Liver (tissue), 9 donors: ENCODE results near the gene SYK. TPM values are rescaled to one million over a fixed set of nuclear protein-coding genes. Genes with fewer than 3 reads are reported as not detected.

Source experiments
- DNase-seq: peaks from one replicate; pipeline ENCODE4 v3.0.0-alpha.2; 2017; ENCODE audit warnings: low spot score
- H3K27ac ChIP-seq, 2 donors: one replicate each; pipeline ENCODE4 v1.7.0; 2013; ENCODE audit warnings: inconsistent platforms in 2 of 2, low read length in 2 of 2, control low read depth in 1 of 2, low read depth in 1 of 2, mild to moderate bottlenecking in 1 of 2
- H3K27me3 ChIP-seq, 4 donors: one replicate each; pipeline versions ENCODE4 v1.6.1 to v1.7.0; 2013; ENCODE audit warnings: low read length in 3 of 4, inconsistent platforms in 1 of 4, mild to moderate bottlenecking in 1 of 4, moderate library complexity in 1 of 4; ENCODE audit not compliant: control insufficient read depth in 4 of 4, insufficient read depth in 4 of 4
- H3K36me3 ChIP-seq, 4 donors: one replicate each; pipeline versions ENCODE4 v1.6.1 to v1.7.0; 2013; ENCODE audit warnings: low read length in 3 of 4, mild to moderate bottlenecking in 3 of 4, low read depth in 1 of 4, moderate library complexity in 1 of 4; ENCODE audit not compliant: control insufficient read depth in 4 of 4, insufficient read depth in 3 of 4
- H3K4me1 ChIP-seq, 4 donors: one replicate each; pipeline versions ENCODE4 v1.6.1 to v1.7.0; 2013; ENCODE audit warnings: low read length in 3 of 4, mild to moderate bottlenecking in 3 of 4, moderate library complexity in 1 of 4; ENCODE audit not compliant: control insufficient read depth in 4 of 4, insufficient read depth in 4 of 4
- H3K4me3 ChIP-seq, 3 donors: one replicate each; pipeline versions ENCODE4 v1.6.1 to v1.7.0; 2013; ENCODE audit warnings: low read length in 3 of 3, control low read depth in 1 of 3, low read depth in 1 of 3, mild to moderate bottlenecking in 1 of 3
- H3K9ac ChIP-seq, 2 donors: one replicate each; pipeline ENCODE4 v1.7.0; 2013; ENCODE audit warnings: low read length in 2 of 2, mild to moderate bottlenecking in 2 of 2, moderate library complexity in 2 of 2, control low read depth in 1 of 2, low read depth in 1 of 2
- H3K9me3 ChIP-seq, 4 donors: one replicate each; pipeline versions ENCODE4 v1.6.1 to v1.7.0; 2013; ENCODE audit warnings: low read length in 3 of 4; ENCODE audit not compliant: control insufficient read depth in 4 of 4
- ATF3 ChIP-seq: IDR thresholded peaks from 2 replicates; pipeline ENCODE4 v1.6.1; 2016; ENCODE audit warnings: antibody characterized with exemption
- CTCF ChIP-seq: fragments of 150-350 bp; IDR thresholded peaks from 2 replicates; pipeline ENCODE4 v1.5.1; 2017; ENCODE audit warnings: improper control_type of control experiment, low read depth, low read length; ENCODE audit not compliant: missing input control
- EGR1 ChIP-seq, 2 donors: IDR thresholded peaks; 2 replicates each; pipeline ENCODE4 v1.6.1; 2016 to 2018; ENCODE audit warnings: antibody characterized with exemption in 2 of 2, low read depth in 2 of 2
- FOXA1 ChIP-seq: IDR thresholded peaks from 2 replicates; pipeline ENCODE4 v1.6.1; 2016; ENCODE audit warnings: antibody characterized with exemption
- FOXA2 ChIP-seq: IDR thresholded peaks from 2 replicates; pipeline ENCODE4 v1.6.1; 2016; ENCODE audit warnings: antibody characterized with exemption
- GABPA ChIP-seq, 2 donors: IDR thresholded peaks in 1 of 2; conservative IDR thresholded peaks in 1 of 2; 2 replicates each; pipeline ENCODE4 v1.6.1; 2016; ENCODE audit warnings: antibody characterized with exemption in 2 of 2, mild to moderate bottlenecking in 1 of 2, moderate library complexity in 1 of 2
- HNF4A ChIP-seq, 2 donors: conservative IDR thresholded peaks; 2 replicates each; pipeline ENCODE4 v1.6.1; 2016; ENCODE audit warnings: antibody characterized with exemption in 2 of 2, mild to moderate bottlenecking in 2 of 2
- HNF4G ChIP-seq: IDR thresholded peaks from 2 replicates; pipeline ENCODE4 v1.6.1; 2016; ENCODE audit warnings: antibody characterized with exemption
- JUND ChIP-seq, 2 donors: IDR thresholded peaks; 2 replicates each; pipeline ENCODE4 v1.6.1; 2016; ENCODE audit warnings: antibody characterized with exemption in 2 of 2
- NR2F2 ChIP-seq: IDR thresholded peaks from 2 replicates; pipeline ENCODE4 v1.6.1; 2016; ENCODE audit warnings: antibody characterized with exemption
- RAD21 ChIP-seq, 2 donors: IDR thresholded peaks; 2 replicates each; pipeline ENCODE4 v1.6.1; 2016; ENCODE audit warnings: antibody characterized with exemption in 2 of 2, mild to moderate bottlenecking in 2 of 2
- RXRA ChIP-seq, 2 donors: IDR thresholded peaks; 2 replicates each; pipeline ENCODE4 v1.6.1; 2017 to 2018; ENCODE audit warnings: antibody characterized with exemption in 2 of 2, mild to moderate bottlenecking in 1 of 2
- SP1 ChIP-seq: IDR thresholded peaks from 2 replicates; pipeline ENCODE4 v1.6.1; 2018; ENCODE audit warnings: antibody characterized with exemption, mild to moderate bottlenecking
- TAF1 ChIP-seq: conservative IDR thresholded peaks from 2 replicates; pipeline ENCODE4 v1.6.1; 2016; ENCODE audit warnings: antibody characterized with exemption, mild to moderate bottlenecking
- YY1 ChIP-seq: IDR thresholded peaks from 2 replicates; pipeline ENCODE4 v1.6.1; 2016; ENCODE audit warnings: antibody characterized with exemption, mild to moderate bottlenecking
- ZBTB33 ChIP-seq: IDR thresholded peaks from 2 replicates; pipeline ENCODE4 v1.6.1; 2016; ENCODE audit warnings: antibody characterized with exemption
- WGBS: extraction: QIAGEN DNeasy Blood & Tissue Kit; methylation state at CpG from one replicate; pipeline ENCODE4 v1.1.7; 2013; 5-methylcytosine and 5-hydroxymethylcytosine counted together
- polyA plus RNA-seq, 2 donors: library from polyadenylated mRNA; stranded (reverse) in 1 of 2; unstranded in 1 of 2; fragments of 200-250 nt in 1 of 2; fragments of >200 nt in 1 of 2; fragmentation: Nextera tagmentation in 1 of 2; extraction: Ambion mirVana in 1 of 2; gene quantifications; one replicate each; pipeline versions ENCODE4 v1.2.1 to v1.2.3, GENCODE V29; 2013 to 2015
- total RNA-seq, 2 donors: library from RNA; depleted of rRNA; stranded (reverse); fragments of >200 nt; gene quantifications; one replicate each; pipeline ENCODE4 v1.2.3, GENCODE V29; 2014
- TF ChIP-seq, protein P1 (sequence below): IDR thresholded peaks from 2 replicates; pipeline ENCODE4 v1.6.1; 2016; ENCODE audit warnings: antibody characterized with exemption, mild to moderate bottlenecking
- donor health status: healthy.
- donor health status: healthy.
- donor health status: healthy.
- donor health status: healthy.
- donor health status: healthy.

Gene SYK
- total and polyA plus RNA-seq, 4 donors: 2.0 to 15.4 (median 4.1) TPM

DNA sequence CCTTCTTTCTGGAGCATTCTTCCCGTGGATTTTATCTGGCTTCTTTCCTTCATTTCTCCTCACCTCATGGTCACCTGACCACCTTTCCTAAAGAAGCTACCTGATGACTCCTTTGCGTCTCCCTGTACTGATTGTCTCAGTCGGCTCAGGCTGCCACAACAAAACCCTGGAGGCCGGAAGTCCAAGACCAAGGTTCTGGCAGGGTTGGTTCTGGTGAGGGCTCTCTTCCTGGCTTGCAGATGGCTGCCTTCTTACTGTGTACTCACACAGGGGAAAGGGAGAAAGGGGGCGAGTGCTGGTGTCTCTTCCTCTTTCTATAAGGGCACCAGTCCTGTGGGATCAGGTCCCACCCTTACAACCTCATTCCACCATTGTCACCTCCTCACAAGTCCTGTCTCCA, 140.0 kb downstream of the SYK start:
- Histone ChIP-seq H3K9ac (no peak overlapping the region), H3K27me3 (no peaks in the 10 kb centered on the region), H3K27ac (no peak overlapping the region), H3K4me1 (no peaks in the 10 kb centered on the region), H3K9me3 (peaks cover 0 to 2% (median 0%) of the 10 kb centered on the region in 4 donors), H3K36me3 (no peaks in the 10 kb centered on the region), H3K4me3 (no peak overlapping the region)
- 87% methylated on average over 5 of the region's 5 CpGs for WGBS
- no peak for TF ChIP-seq RAD21 (IDR thresholded peaks at IDR 0.05)
- TF ChIP-seq, protein P1, sequence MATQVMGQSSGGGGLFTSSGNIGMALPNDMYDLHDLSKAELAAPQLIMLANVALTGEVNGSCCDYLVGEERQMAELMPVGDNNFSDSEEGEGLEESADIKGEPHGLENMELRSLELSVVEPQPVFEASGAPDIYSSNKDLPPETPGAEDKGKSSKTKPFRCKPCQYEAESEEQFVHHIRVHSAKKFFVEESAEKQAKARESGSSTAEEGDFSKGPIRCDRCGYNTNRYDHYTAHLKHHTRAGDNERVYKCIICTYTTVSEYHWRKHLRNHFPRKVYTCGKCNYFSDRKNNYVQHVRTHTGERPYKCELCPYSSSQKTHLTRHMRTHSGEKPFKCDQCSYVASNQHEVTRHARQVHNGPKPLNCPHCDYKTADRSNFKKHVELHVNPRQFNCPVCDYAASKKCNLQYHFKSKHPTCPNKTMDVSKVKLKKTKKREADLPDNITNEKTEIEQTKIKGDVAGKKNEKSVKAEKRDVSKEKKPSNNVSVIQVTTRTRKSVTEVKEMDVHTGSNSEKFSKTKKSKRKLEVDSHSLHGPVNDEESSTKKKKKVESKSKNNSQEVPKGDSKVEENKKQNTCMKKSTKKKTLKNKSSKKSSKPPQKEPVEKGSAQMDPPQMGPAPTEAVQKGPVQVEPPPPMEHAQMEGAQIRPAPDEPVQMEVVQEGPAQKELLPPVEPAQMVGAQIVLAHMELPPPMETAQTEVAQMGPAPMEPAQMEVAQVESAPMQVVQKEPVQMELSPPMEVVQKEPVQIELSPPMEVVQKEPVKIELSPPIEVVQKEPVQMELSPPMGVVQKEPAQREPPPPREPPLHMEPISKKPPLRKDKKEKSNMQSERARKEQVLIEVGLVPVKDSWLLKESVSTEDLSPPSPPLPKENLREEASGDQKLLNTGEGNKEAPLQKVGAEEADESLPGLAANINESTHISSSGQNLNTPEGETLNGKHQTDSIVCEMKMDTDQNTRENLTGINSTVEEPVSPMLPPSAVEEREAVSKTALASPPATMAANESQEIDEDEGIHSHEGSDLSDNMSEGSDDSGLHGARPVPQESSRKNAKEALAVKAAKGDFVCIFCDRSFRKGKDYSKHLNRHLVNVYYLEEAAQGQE: no peak
- no peak for TF ChIP-seq FOXA1
- no peak for TF ChIP-seq GABPA (IDR thresholded peaks at IDR 0.05 in 1 of 2, conservative IDR thresholded peaks at IDR 0.05 in 1 of 2)
- TF ChIP-seq CTCF: no peak
- TF ChIP-seq YY1: no peak
- TF ChIP-seq JUND (IDR thresholded peaks at IDR 0.05): no peak
- no peak for TF ChIP-seq NR2F2
- TF ChIP-seq SP1: no peak
- TF ChIP-seq EGR1 (IDR thresholded peaks at IDR 0.05; ENCODE audit: low read depth in 2 of 2): no peak
- TF ChIP-seq ATF3: no peak
- no peak for TF ChIP-seq FOXA2
- TF ChIP-seq RXRA (IDR thresholded peaks at IDR 0.05): no peak
- TF ChIP-seq HNF4G: no peak
- no peak for TF ChIP-seq HNF4A (conservative IDR thresholded peaks at IDR 0.05)
- no peak for TF ChIP-seq ZBTB33
- no peak for DNase-seq

- peaks cover 0 to 2% (median 0%) of the 10 kb centered on the region in 4 donors for H3K9me3 ChIP-seq
- H3K4me3 ChIP-seq: no peak overlapping the region
- whole genome bisulfite sequencing: 85% methylated on average over 7 of the region's 7 CpGs
- no peak overlapping the region for H3K27ac ChIP-seq
- H3K4me1 ChIP-seq: no peaks in the 10 kb centered on the region
- no peak overlapping the region for H3K9ac ChIP-seq
- no peak for DNase-seq
- no peaks in the 10 kb centered on the region for H3K36me3 ChIP-seq
- no peaks in the 10 kb centered on the region for H3K27me3 ChIP-seq
- TF ChIP-seq FOXA2 (no peak), RAD21 (IDR thresholded peaks at IDR 0.05) (no peak), GABPA (IDR thresholded peaks at IDR 0.05 in 1 of 2, conservative IDR thresholded peaks at IDR 0.05 in 1 of 2) (no peak), RXRA (IDR thresholded peaks at IDR 0.05) (no peak), TAF1 (no peak), ATF3 (no peak), SP1 (no peak), EGR1 (IDR thresholded peaks at IDR 0.05; ENCODE audit: low read depth in 2 of 2) (no peak), JUND (IDR thresholded peaks at IDR 0.05) (no peak), HNF4A (conservative IDR thresholded peaks at IDR 0.05) (no peak), FOXA1 (no peak), YY1 (no peak), NR2F2 (no peak), CTCF (no peak), HNF4G (no peak)
- TF ChIP-seq, protein P1: no peak
Measured at GRCh38 chr9:90942555-90942954, 140.9 kb downstream of the SYK start.
